Measurements from ENCODE around the gene ACTR8.

DNA sequence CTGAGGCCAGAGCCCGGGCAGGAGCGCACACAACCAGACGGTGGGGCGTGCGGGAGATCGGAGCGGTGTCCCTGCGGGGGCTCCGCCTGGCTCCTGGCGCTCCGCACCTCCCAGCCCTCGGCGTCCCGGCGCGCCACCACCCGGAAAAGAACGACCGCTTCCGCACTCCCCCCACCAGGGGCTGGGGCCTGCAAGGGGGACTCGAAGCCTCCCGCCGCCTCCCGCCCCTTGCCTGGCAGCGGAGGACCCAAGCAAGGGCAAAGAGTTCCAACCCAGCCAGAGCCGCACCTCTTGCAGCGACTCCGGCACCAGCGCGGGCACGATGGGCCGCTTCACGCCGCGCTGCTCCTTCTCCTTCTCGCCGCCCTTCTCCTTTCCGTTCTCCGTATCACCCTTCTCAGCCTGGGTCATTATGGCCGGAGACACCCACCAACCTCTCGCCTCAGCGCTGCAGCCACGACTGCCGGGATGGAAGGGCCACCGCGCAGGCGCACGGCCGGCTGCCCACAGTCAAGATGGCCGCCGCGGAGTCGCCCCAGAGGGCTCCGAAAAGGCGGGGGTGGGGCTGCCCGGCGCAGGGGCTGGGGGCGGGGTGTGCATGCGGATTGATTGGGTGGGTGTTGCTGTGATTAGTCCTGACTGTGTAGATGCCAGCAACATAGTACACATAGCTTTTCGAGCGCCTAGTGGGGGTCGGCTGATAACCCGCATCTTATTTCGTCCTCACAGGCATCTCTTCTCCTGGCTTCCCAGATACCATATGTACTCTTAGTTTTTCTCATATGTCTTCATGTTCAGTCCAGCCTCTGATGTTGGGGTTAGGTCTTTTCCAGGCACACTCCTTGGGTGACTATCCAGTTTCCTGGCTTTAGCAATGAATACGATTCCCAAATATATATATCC is at the start of gene ACTR8:
- TF ChIP-seq GATA3 (IDR thresholded peaks at IDR 0.05; ENCODE audit: low read depth, low read length) (no peak), GATA2 (IDR thresholded peaks at IDR 0.05; ENCODE audit: low read depth, low read length) (no peak)

All from SH-SY5Y (cell line).